SK-N-MC (cell line): ENCODE data around the gene TLR1.

ENCODE experiments used
- EZH2 ChIP-seq: fragments of 200-600 bp; sonication (generic); IDR thresholded peaks from one replicate; pipeline ENCODE4 v1.6.1; 2017; ENCODE audit warnings: antibody characterized with exemption
- FOXP2 ChIP-seq: optimal IDR thresholded peaks from 2 replicates; pipeline ENCODE3; 2011; ENCODE audit warnings: mild to moderate bottlenecking, moderate library complexity; ENCODE audit not compliant: insufficient read depth; ENCODE audit errors: extremely low read length, control extremely low read depth
- POLR2AphosphoS5 ChIP-seq: IDR thresholded peaks from 2 replicates; pipeline ENCODE4 v1.6.1; 2012; ENCODE audit warnings: mild to moderate bottlenecking, low read depth, low read length, borderline replicate concordance

DNA sequence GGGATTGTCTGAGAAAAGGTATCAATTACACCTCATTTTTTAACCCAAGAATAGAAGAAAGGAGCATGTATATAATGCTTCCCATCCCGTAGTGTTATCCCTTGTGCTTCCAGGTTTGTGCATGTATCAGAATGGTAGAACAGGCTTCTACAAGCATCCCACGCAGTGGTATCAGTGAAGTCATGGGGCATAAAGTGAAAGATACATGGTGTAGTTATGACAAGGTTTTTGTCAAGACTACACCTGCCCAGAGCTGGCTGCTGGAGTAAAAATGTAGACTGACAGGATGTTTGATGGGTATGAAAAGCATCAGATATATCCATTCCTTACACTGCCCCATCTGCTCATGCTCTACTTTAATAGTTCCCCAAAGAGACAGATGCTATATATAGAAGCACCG lies 9.5 kb downstream of the TLR1 start:
- TF ChIP-seq POLR2AphosphoS5 (no peak), EZH2 (no peak), FOXP2 (no peak)
